Right ventricle myocardium superior (tissue), 1 donor: ENCODE results near the gene CCL3. TPM values are rescaled to one million over a fixed set of nuclear protein-coding genes. Genes with fewer than 3 reads are reported as not detected.

ENCODE experiments used
- ATAC-seq: fragments of 200-7000 bp; cut with Tn5 transposase; one replicate; pipeline ENCODE4 v1.9.1; 2020; ENCODE audit warnings: mild to moderate bottlenecking; ENCODE audit not compliant: poor library complexity
- DNase-seq: peaks from one replicate; pipeline ENCODE4 v3.0.0-alpha.2; 2020
- intact Hi-C: fragments of 100-400 bp; cut with DNase I; formaldehyde crosslinking; loops from one replicate; pipeline ENCODE4 v1.11.2; 2022
- total RNA-seq: library from RNA; stranded (reverse); fragmentation: NEBNext Ultra II Directional; extraction: Animal tissue kit (Norgen Biotek cat#: 25700); gene quantifications from one replicate; pipeline ENCODE4 v1.2.1, GENCODE V29; 2021
- donor health status: DM: no; HTN: yes; CAD: no; lungs with severe emphysema.

The CCL3 gene
- total RNA-seq, 1 donor from 2014 or later, result 0.27 TPM

GRCh38 chr17:36066365-36066985 is 23.5 kb downstream of the CCL3 start:
- intact Hi-C loops, result no loop called here
- DNase-seq, result no peak
- peak; percentile 36 for ATAC-seq

- ATAC-seq (no peak), DNase-seq (no peak)
- intact Hi-C loops, result no loop called here
Observed at GRCh38 chr17:36063786-36064541, 26.0 kb downstream of the CCL3 start, which contains the start of gene CCL18. Gene CCL18 (plus strand): TSS chr17:36064272. CDS start chr17:36064343, 71 bp downstream.

- ATAC-seq, result no peak
- intact Hi-C loops, result no loop called here
- DNase-seq, result no peak
Observed at GRCh38 chr17:36060816-36061215, 29.1 kb downstream of the CCL3 start.

DNA sequence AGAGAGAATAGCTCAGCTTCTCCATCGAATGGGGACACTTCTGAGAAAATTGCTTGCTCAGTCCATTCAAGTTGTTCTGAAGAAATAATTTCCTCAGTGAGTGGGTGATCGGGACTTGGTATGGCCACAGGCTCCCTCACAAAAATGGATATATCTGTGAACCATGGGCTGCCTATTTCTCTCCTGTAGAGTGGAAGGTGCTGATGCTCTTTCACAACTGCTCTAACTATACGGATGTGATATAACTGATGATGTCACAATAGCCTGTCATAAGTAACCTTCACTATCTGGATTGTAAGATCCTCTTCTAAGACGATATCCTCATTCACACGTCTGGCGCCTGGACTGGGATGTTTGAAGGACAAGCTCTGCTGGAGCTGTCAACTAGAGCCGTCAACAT is 30.5 kb downstream of the CCL3 start:
- ATAC-seq (no peak), DNase-seq (no peak)
- intact Hi-C loops, result no loop called here

DNA sequence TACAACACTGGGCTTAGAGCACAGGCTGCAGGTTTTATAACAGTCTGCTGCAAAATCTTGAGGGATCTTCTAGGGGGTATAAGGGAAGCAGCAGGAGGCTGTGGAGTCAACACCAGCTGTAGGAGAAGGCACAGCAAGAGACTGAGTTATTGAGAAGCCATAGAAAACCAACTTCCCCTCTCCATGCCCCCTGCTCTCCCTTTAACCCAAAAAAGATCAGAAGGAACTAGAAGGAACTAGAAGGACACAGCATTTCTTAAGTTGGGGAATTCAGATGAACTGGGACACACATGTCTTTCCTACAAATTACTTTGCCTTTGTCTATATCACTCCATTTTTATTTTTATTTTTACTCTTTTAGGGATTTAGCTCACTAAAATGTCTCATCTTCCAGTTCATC is 32.0 kb downstream of the CCL3 start:
- intact Hi-C loops, result no loop called here
- DNase-seq, result no peak
- ATAC-seq, result no peak

- ATAC-seq (no peak), DNase-seq (no peak)
- intact Hi-C loops, result no loop called here
Observed at GRCh38 chr17:36055921-36056520, 33.9 kb downstream of the CCL3 start.

- intact Hi-C loops, result no loop called here
- DNase-seq (no peak), ATAC-seq (no peak)
Observed at GRCh38 chr17:36055171-36055570, 34.8 kb downstream of the CCL3 start.

DNA sequence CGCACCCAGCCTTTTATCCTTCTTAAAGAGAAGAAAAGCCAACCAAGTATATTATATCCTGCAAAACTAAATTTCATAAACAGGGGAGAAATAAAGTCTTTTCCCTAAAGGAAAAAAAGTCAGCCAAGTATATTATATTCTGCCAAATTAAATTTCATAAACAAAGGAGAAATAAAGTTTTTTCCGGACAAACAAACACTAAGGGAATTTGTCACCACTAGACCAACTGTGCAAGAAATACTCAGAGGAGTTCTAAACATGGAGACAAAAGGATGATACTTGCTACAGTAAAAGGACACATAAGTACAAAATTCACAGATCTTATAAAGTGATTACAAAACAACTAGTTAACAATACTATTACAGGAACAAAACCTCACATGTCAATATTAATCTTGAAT is 40.3 kb downstream of the CCL3 start:
- ATAC-seq (no peak), DNase-seq (no peak)
- intact Hi-C loops, result no loop called here

DNA sequence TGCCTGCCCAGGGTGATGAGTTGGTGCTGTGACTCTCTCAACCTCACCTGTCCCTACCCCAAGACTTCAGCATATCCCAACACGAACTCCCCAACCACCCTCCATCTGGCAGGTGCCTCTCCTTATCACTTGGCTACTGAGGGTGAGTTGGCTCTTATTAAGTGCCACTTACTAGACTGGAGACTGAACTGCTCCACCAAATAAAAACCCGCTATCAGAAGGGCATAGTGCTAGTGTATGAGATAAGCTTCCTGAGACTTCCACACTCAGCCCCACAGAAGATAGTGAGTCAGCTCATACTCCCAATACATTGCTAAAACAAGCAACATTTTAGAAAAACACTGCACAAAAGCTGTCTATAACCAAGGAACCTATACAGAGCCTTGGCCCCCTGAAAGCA is 41.9 kb downstream of the CCL3 start:
- intact Hi-C loops, result no loop called here
- ATAC-seq (no peak), DNase-seq (no peak)

Other genes starting within 250 kb of the CCL3 start
- gene HEATR9, start 221.3 kb downstream of the CCL3 start, total RNA-seq, result not detected
- gene CCL5, start 209.8 kb downstream of the CCL3 start, total RNA-seq, result 1.6 TPM
- gene RDM1, start 159.4 kb downstream of the CCL3 start, total RNA-seq, result not detected
- gene LYZL6, start 146.4 kb downstream of the CCL3 start, total RNA-seq, result not detected
- not detected for gene CCL16, start 108.6 kb downstream of the CCL3 start, total RNA-seq
- 7.2 TPM for gene CCL14, start 103.4 kb downstream of the CCL3 start, total RNA-seq
- not detected for gene CCL15, start 88.6 kb downstream of the CCL3 start, total RNA-seq
- gene CCL23, start 72.2 kb downstream of the CCL3 start, total RNA-seq, result not detected
- 2.7 TPM for gene CCL18, start 25.9 kb downstream of the CCL3 start, total RNA-seq
- gene CCL4, start 13.7 kb upstream of the CCL3 start, total RNA-seq, result 0.62 TPM
- 2.2 TPM for gene TBC1D3B, start 86.5 kb upstream of the CCL3 start, total RNA-seq
- gene CCL3L1, start 106.6 kb upstream of the CCL3 start, total RNA-seq, result not detected
- gene CCL4L2, start 120.9 kb upstream of the CCL3 start, total RNA-seq, result not detected
- gene TBC1D3I, start 174.4 kb upstream of the CCL3 start, total RNA-seq, result 0.30 TPM
- gene TBC1D3G, start 233.7 kb upstream of the CCL3 start, total RNA-seq, result not detected